NCI-H2227 treated with DMSO at 0.1 percent for 48 hours (cell line): ENCODE measurements around the gene RELN.
A peak's percentile ranks its signal among the peaks of the same experiment; 100 is the strongest.
"Not testable (repeated sequence)": the region's sequence is repeated elsewhere in the genome, so short reads cannot be mapped to it uniquely, and the experiment has no call there.

Source experiments
- DNase-seq: peaks from one replicate; lab custom pipeline; 2025; lab: John Stamatoyannopoulos, UW

The RELN gene

DNA sequence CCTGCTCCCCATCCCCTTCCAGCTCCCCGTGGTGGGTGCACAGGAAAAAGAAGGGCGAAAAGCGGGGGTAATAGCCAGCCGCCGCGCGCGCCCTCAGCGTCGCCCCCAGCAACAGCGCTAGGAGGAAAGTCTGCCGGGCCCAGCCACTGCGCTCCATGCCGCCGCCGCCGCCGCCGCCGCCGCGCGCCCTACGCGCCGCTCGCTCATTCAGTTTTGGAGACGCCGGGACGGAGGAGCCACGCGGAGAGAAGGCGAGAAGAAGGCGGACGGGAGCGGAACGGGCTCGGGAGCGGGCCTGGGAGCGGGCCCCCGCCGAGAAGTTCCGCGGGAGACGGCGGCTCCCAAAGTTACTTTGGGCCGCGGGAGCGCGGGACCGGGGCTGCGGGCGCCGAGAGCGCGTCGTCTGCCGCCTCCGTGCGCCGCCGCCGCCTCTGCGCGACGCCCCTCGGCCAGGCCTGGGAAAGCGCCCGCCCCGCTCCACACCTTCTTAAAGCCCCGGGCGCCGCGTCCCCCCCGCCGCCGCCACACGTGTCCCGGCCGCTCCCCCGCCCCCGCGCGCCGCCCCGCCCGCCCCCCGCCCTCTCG lies at the start of gene RELN:
TSS of gene RELN (minus strand) at position 459 of the 585 bp plus-strand sequence. CDS start at position 157, 302 bp downstream.
- peak; percentile 79 for DNase-seq

DNA sequence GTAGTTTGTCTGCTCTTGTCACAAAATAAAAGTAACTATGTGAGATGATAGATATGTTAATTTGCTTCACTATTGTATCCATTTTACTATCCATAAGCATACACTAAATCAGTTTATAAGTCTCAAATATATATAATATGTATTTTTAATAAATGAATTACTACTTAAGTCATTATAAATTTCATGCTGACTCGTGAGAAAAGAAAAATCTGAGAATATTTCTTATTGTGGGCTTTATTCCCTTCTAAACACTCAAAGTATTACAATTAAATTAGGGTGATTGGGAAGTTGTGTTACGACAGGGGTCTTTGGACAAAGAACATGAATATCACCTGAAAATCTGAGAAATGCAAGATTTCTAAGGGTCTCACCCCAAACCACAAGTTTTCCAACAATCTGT lies 48.7 kb upstream of the RELN start:
- no peak for DNase-seq

DNA sequence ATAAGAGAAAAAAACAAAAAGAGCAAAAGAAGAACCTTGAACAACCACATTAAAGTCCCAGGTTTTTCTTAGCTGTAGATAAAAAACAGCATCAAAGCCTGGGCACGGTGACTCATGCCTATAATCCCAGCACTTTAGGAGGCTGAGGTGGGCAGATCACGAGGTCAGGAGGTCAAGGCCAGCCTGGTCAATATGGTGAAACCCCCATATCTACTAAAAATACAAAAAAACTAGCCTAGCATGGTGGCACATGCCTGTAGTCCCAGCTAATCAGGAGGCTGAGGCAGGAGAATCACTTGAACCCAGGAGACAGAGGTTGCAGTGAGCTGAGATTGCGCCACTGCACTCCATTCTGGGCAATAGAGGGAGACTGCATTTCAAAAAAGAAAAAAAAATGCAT lies 47.4 kb upstream of the RELN start:
- DNase-seq = not testable (repeated sequence)

DNA sequence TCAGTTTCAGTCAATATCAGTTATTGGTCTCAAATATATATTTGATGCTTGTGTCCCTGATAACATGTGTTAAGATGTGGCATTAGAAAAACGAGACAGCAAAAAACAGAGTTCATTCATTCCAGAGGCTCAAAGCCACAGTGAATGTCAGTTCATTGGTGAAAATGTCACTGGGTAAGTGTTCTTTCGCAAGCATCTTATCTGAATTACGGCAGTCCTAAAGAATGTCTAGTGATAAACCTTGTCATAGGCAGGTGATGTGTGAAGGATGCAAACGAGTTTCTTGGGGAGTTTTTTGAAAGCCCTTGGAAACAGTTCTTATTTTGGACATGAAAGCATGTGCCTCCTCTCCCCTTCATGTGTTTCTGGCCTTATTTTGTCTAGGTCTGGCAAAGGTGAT lies 45.9 kb upstream of the RELN start:
- DNase-seq = no peak

DNA sequence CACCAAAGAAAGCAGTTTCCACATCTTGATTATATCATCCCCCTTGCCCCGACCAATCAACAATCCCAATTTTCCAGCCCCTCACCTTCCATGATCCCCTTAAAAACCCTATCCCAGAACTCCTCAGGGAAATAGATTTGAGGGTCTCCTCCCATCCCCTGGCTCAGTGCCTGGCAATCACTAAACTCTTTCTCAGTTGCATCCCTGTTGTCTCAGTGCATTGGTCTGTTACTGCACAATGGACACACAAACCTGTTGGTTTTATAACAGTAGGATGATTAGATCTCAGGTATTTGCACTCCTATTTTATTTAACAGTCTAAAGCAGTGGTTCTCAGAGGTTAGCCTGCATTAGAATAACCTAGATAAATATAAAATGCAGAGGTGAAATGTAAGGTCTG lies 45.2 kb upstream of the RELN start:
- DNase-seq = no peak

DNA sequence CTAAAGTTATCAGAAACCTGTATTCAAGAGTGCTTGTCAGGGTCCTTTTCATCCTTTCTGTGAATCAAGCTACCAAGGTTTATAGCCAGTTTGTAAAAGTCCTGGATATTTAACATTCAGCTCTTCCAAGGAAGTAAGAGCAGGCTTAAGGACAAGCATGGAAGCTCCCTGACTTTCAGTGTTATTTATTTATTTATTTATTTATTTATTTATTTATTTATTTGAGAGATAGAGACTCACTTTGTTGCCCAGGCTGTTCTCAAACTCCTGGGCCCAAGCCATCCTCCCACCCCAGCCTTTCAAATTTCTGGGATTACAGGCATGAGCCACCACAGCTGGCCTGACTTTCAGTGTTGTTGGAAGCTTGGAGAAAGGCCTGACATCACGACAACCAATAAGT lies 44.4 kb upstream of the RELN start:
- no peak for DNase-seq

DNA sequence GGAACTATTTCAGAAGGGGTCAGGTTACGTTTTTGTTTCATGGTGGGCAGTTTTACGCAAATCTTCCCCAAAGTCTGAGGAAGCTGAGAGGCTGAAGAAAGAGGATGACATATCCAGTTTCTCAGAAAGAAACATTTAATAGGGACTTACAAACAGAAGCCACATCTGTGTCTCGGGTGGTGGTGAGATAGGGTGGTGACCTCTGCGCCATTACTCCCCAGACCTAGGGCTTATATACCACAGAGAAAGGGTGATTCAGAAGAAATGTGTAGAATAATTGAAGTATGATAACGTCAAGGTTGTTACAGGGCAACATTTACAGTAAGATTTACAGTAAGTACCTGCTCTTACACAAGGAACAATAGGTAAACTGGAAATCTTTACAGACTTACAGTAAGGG lies 43.0 kb upstream of the RELN start:
- no peak for DNase-seq

DNA sequence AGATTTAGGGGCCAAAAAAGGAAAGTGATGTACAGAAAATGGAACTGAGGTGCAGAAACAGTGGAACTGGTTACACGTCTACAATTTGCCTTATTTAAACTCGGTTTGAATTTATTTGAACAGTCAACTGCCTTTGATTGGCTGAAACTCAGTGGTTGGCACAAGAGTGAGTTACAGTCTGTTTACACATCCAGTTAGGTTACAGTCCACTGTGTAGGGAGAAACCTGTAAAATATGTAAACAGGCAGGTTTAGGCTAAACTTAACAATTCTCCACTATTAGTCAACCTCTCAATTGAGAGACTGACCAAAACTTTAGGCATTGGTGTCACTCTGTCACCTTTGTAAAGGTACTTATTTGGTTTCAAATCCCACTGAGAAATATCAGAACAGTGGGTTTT lies 40.3 kb upstream of the RELN start:
- no peak for DNase-seq

DNA sequence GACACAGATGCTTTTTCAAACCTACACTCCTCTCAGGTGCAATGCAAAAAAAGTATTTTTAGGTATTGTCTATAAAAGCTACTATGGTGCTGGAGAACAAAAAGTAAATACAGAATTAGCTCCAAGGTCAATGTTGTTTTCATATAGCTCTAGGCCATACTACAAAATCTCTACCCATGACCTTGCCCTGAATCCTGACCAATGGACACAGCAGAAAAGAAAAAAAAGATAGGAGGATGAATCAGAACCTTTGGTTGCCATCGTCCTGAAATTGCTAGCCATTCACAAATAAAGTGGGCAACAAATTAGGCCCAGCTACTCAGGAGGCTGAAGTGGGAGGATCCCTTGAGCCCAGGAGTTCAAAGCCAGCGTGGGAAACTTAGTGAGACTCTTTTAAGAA lies 35.2 kb upstream of the RELN start:
- no peak for DNase-seq

DNA sequence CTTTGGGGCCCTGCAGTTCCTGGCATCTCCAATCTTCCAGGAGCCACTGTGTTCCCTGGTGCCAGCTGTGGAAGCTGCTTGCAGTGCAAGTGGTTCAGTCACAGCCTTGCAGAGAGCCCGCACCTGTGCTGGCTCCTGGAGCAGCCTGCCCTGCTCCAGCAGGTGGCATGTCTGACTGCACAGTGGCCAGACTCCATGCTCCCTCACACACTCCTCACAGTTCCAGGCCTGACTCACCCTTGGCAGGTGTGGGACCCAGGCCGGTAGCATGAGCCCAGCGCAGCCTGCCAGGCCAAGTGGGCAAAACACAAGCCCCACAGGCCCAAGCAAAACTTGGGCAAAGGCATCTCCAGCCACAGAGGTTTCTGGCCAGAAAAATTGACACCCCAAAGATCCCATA lies 33.6 kb upstream of the RELN start:
- DNase-seq = no peak

DNA sequence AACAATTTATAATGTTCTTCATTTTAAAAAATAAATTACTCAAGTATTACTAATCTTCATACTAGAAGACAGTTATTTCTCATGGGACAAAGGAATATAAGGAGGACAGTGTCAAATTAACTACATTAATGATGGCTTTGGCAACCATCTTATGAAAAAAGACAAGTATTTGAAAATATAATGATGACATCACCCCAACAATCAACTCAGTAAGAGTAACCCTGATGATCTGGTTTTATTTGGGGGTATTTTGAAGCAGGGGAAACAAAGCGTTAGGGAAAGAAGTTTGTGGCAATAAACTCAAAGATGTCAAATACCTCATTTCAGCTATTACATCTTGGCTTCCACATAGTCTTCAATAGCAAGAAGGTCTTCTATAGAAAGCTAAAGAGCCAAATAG lies 29.0 kb upstream of the RELN start:
- DNase-seq = no peak

DNA sequence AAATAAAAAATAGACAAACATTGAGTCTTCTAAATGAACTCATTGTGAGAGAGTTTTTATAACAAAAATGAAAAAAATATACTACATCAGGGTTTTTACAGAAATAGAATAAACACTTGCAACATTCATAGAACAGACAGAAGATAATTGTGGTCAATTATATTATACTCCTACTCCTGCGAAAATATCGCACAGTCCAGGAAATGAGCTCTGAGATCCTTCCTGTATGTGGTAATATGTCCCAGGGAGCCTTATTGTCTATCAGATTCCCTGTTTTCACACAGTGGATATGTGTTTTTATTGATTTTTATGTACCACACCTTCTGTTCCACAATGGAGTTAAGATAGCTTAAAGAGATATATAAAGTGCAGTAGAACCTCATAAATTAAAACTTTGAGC lies 27.5 kb upstream of the RELN start:
- DNase-seq = no peak

DNA sequence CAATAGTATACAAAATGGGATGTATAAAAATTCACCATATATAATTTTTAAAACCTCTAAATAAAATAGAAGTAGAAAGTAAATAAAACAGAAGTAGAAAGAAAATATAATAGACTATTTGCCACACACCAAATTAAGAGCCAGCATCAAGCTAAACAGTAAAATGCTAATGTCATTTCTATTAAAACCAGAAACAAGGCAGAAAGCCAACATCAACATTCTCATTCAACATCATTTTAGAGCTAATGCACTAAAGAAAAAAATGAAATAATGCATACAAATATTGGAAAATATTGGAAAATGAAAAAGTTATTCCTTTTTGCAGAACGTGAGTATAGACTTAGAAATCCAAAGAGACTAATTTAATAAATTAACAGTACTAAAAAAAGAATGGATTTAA lies 23.4 kb upstream of the RELN start:
- DNase-seq = no peak

DNA sequence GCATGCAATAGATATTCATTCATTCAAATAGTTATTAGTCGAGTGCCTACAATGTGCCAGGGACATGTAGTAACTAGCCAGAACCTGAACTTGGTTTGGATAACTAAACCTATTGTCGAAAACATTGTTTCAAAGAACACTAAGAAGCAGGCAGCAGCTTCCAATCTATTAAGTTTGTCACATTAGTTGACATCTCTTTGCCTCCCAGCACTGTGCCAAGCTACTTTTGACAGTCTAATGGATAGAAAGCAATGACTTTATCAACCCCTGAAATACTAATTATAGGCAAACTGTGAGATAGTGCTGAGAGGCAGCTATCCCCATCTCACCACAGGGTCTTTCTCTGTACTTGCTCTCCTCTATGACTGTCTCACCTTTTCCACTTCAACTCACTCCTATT lies 22.4 kb upstream of the RELN start:
- no peak for DNase-seq

DNA sequence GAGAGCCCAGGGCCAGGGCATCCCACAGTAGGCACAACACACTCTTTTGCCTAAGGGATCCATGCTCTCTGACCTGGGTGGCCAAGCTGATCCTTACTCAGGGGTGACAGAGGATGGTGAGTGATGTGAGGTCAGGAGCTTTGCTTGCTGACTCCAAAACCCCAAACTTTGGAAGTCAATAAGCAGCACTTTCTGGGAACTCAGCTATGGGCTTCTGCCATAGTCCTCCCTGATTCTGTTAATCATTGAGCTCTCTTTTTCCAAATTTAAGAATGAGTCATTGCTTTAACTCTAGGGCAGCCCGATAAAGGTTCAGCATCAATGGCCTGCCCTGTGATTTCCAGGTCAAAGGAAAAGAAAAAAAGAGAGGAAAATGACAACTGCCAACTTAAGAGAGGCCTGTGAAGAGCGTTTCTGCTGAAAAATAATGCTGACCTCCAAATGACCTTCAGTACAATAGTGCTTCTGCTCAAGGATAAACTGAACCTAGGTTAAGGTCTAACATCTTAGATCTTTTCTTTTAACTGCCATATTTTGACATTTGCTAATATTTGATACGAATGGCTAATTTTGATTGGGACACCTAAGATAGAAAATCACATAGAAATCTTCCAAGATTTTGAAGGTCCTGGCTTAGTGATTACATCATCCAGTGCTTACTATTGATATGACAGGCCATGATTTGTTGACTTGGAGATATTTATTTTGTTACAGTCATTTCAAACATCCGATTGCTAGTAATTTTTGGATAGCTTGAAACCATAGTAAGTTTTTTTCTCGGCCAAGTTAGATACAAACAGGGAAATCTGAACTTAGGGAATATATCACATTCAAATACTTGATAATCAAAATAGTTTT lies 20.8 kb upstream of the RELN start:
- no peak for DNase-seq

DNA sequence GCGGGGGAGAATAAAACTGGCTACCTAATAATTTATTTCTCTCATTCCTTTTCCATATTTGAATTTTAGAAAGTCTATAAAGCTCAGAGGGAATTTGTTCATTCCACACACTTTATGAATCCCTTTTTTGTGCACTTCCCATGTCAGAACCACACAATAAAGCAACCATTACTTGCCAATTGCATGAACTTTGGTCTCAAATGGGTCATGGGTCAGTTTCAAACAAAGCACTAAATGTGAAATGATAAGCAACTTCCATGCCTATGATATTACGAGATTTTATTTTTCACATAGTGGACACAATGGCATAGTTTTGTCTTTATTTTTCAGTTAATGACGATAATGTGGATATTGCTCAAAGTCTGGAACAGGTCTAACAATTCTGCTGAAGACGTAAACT lies 18.6 kb upstream of the RELN start:
- DNase-seq = no peak

DNA sequence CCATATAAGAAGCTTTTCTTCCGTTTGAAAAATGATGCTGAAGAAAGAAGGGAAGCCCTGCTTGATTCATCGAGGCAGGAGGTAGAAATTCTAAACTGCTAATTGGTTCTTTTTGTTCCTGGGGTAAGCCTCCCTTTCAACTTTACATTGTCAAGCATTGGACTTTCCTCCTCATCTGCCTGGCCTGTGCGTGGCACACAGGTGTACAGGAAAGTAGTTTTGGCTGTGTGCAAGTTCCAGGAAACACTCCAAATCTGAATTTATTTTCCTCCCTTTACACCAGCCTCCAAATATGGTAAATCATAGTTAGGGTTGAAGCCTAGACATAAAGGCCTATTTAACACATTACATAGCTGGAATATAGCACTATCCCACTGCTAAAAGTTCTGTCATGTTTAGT lies 18.2 kb upstream of the RELN start:
- no peak for DNase-seq

DNA sequence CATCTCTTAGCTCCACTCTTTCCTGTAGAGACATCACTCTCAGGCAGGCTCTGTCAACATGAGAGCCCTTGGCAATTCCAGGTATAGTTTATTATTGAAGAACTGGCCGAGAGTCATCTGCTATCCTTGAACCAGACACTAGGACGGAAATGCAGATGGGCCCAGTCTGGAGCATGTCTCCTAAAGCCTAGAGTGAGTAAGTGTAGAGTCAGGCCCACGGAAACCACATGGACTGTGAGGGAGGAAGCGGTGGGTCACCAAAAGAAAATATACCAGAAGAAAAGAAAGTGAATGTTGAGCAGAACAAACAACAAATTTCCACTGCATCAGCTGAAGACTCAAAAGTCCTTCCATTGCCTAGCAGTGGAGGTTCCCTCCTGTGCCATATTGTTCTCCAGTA lies 15.7 kb upstream of the RELN start:
- no peak for DNase-seq

DNA sequence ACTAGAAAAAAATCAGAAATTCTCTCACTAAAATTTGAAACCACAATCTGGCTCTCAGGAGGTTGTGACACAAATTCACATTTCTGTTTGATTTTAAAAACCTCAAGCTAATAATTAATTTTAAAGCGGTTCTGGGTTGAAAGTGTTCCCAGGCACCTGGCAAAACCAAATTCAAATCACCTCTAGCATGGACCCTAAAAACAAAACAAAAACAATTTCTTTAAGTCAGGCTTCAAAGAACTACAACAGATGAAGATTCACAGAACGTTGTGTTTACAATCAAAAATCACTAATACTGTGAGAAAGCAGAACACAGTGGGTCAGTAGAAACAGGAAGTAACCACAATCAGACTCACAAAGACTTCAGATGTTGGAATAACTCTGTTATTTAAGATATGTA lies 7.2 kb upstream of the RELN start:
- DNase-seq = no peak

DNA sequence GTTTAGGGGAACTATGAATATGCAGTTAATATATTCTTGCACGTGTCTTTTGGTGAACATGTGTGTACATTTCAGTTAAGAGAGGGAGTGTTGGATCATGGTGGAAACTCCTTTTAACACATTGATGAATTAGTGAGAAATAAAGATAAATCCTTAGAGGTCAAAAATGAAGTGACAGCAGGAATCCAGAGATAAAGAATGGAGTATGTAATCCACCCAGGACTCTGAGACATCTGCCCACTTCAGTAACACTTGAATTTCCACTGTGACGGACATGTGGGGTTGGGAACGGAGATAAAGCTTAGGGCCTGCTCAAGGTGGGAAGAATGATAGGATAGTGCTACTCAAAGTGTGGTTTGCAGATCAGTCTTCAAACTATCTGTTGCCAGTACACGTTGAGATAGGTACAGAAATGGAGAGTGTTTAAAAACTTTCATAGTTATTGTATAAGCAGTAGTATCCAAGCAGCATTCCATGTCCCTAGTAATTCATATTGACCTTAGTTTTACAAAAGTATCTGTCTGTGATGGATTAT lies 6.6 kb upstream of the RELN start:
- DNase-seq = no peak

DNA sequence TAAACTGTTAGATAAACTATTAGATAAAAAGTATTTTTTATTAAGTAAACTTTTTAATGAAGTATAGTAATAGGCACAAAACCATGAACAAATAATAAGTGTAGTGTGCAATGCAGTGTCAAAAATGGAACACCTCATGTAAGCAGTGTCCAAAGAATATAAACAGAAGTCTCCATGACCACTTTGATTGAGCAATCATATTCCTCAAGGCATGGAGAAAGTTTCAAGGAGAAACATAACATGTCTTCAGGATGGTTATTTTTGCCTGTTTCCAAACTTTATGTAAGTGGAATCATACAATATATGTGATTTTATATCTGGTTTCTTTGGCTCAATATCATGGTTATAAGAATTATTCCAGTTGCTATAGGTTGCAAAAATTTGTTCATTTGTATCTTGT lies 6.1 kb upstream of the RELN start:
- no peak for DNase-seq

DNA sequence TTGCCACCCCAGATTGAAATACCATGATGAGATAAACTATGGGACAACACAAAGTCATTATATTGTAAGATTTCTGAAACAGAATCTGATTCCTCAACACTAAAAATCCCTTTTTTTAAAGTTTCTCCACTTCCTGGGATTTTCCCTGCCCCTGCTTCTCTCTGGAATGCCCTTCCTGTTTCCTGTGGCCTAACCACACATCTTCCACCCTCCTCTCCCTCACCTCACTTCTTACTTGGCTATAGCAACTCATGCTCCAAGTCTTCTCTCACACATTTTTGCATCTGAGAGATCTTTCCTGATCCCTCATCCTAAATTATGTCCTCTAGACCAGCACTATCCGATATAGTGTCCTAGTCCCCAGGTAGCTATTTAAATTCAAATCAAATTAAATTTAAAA lies 4.1 kb upstream of the RELN start:
- DNase-seq = no peak

DNA sequence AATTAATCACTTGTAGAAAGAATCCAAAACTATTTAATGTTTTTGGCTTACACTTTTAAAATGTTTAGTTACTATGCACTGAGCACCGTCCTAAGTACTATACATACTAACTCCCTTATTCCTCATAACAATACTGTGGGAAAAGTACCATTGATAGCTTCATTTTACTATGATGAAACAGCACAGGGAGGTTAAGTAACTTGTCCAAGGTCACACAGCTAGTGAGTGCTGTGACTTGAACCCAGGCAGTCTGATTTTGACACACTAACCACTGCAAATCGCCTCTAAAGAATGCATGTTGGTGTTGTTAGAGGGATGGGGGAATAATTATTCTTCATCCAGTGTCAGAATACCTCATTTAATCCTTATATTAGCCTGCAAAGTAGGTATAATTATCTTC lies 1.9 kb upstream of the RELN start:
- DNase-seq = no peak

DNA sequence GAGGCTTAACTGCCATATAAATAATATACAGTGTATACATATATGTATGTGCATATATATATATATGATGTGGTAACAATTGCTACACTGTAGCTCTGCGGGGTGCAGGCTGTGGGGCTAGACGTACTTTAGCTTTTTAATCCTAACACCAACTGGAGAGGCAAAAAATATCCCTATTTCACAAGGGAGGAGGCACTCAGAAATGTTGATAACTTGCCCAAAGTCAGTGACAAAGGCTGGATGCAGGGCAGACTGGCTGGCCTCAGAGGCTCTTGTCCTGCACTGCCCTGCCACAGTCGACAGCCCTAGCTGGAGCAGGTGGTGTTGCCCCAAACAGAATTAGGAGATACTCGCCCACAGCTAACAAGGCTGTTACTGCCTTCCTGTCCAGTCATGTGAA lies 1.5 kb upstream of the RELN start:
- DNase-seq = no peak
